ENCODE measurements around the gene PMFBP1. TPM values are rescaled to one million over a fixed set of nuclear protein-coding genes. Genes with fewer than 3 reads are reported as not detected.

The PMFBP1 gene
- total and polyA plus RNA-seq, 11 donors, result 0.09 to 0.77 (median 0.12) TPM; not detected in 4

DNA sequence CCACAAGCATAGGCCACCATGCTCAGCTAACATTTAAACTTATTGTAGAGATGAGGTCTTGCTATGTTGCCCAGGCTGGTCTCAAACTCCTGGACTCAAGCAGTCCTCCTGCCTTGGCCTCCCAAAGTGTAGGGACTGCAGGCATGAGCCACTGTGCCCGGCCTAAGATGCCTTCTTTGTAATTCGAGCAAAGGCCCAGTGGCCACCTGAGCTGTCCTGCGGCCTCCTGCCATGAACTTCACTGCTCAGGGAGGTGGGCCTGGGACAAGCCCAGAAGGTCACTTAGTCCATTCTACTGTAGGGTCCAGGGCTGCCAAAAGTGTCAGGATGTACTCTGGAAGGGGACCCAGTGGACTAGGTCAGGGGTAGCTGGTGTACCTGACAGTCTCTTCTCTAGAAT is 47.8 kb downstream of the PMFBP1 start:
- H3K27ac ChIP-seq, result no peak overlapping the region
- peaks cover 0 to 22% (median 0%) of the 10 kb centered on the region in 12 donors for H3K4me1 ChIP-seq
- no peak overlapping the region for H3K4me3 ChIP-seq
- no peak for ATAC-seq
- 80 to 97% (median 90%) methylated on average over 1 to 3 of the region's 3 CpGs for WGBS, 4 donors
- H3K36me3 ChIP-seq, result no peaks in the 10 kb centered on the region
- intact Hi-C loops (cut with DNase I), result loop anchor here in 7 of 10 donors (10.0 kb wide), 4 partner anchors 59 to 1831 kb away; partner anchors contain the start of gene HPR (in 1 of the 7)
- H3K9me3 ChIP-seq, result peaks cover 0 to 7% (median 0%) of the 10 kb centered on the region in 12 donors
- peaks cover 0 to 4% (median 0%) of the 10 kb centered on the region in 9 donors for H3K27me3 ChIP-seq
- no peak for TF ChIP-seq POLR2A (IDR thresholded peaks at IDR 0.05)
- TF ChIP-seq, protein P1, sequence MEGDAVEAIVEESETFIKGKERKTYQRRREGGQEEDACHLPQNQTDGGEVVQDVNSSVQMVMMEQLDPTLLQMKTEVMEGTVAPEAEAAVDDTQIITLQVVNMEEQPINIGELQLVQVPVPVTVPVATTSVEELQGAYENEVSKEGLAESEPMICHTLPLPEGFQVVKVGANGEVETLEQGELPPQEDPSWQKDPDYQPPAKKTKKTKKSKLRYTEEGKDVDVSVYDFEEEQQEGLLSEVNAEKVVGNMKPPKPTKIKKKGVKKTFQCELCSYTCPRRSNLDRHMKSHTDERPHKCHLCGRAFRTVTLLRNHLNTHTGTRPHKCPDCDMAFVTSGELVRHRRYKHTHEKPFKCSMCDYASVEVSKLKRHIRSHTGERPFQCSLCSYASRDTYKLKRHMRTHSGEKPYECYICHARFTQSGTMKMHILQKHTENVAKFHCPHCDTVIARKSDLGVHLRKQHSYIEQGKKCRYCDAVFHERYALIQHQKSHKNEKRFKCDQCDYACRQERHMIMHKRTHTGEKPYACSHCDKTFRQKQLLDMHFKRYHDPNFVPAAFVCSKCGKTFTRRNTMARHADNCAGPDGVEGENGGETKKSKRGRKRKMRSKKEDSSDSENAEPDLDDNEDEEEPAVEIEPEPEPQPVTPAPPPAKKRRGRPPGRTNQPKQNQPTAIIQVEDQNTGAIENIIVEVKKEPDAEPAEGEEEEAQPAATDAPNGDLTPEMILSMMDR (IDR thresholded peaks at IDR 0.05), result no peak
- DNase-seq, result no peak

DNA sequence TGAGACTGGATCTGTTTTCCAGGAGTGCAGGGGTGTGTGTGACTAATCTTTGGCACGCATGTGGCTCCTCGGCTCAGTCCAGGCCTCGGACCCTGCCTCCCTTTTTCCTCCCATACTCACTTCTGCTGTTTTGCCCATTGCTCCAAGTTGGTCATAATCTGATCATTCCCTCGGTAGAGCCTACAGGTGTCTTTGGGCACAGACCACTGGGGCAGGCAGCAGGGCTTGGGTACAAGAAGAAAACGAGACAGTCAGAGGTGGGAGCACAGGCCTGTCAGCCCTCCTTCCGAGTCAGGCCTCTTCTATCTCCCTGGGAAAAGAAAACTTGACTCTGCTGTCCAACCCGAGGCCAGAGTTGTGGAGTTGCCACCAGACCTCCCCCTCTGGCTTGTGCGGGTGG is 48.5 kb downstream of the PMFBP1 start:
- ATAC-seq (no peak), DNase-seq (no peak)
- no peak overlapping the region for H3K4me3 ChIP-seq
- H3K4me1 ChIP-seq, result peaks cover 0 to 22% (median 0%) of the 10 kb centered on the region in 12 donors
- peaks cover 0 to 7% (median 0%) of the 10 kb centered on the region in 12 donors for H3K9me3 ChIP-seq
- H3K27me3 ChIP-seq, result peaks cover 0 to 4% (median 0%) of the 10 kb centered on the region in 9 donors
- TF ChIP-seq, protein P1 (IDR thresholded peaks at IDR 0.05), result no peak
- no peak for TF ChIP-seq POLR2A (IDR thresholded peaks at IDR 0.05)
- H3K36me3 ChIP-seq, result no peaks in the 10 kb centered on the region
- H3K27ac ChIP-seq, result no peak overlapping the region
- WGBS, 4 donors, result 69 to 89% (median 80%) methylated on average over 8 of the region's 8 CpGs
- intact Hi-C loops (cut with DNase I), result loop anchor here in 7 of 10 donors (10.0 kb wide), 4 partner anchors 59 to 1831 kb away; partner anchors contain the start of gene HPR (in 1 of the 7)

GRCh38 chr16:72122916-72123315 is 49.0 kb downstream of the PMFBP1 start:
- no peak for TF ChIP-seq POLR2A (IDR thresholded peaks at IDR 0.05)
- TF ChIP-seq, protein P1 (IDR thresholded peaks at IDR 0.05), result no peak
- Histone ChIP-seq H3K9me3 (peaks cover 0 to 5% (median 0%) of the 10 kb centered on the region in 12 donors), H3K27me3 (peaks cover 0 to 4% (median 0%) of the 10 kb centered on the region in 9 donors), H3K36me3 (no peaks in the 10 kb centered on the region), H3K4me1 (peaks cover 0 to 22% (median 0%) of the 10 kb centered on the region in 12 donors), H3K27ac (no peak overlapping the region), H3K4me3 (no peak overlapping the region)
- 84 to 90% (median 86%) methylated on average over 11 of the region's 11 CpGs for WGBS, 4 donors
- DNase-seq, result no peak
- no peak for ATAC-seq
- intact Hi-C loops (cut with DNase I), result loop anchor here in 7 of 10 donors (10.0 kb wide), 4 partner anchors 58 to 1832 kb away; partner anchors contain the start of gene HPR (in 1 of the 7)

DNA sequence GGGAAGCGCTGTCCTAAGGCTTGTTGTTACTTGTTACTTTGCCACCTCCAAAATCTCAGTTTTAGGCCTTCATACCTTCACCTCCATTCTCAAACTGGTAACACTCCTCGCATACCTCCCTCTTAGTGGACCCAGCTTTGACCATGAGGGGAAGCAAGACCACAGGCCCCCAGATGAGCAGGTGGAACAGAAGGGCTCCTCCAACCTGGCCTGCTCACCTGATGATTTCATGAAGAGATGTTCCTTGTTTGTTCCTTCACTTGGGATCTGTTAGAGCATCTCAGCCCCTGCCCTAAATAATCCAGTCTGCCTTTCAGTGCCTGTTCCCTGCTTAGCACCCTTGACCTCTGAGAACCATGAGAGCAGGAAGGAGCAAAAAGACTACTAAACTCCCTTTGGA is 49.6 kb downstream of the PMFBP1 start:
- Histone ChIP-seq H3K9me3 (no peaks in the 10 kb centered on the region), H3K4me3 (no peak overlapping the region), H3K36me3 (no peaks in the 10 kb centered on the region), H3K27ac (no peak overlapping the region), H3K4me1 (peaks cover 0 to 22% (median 0%) of the 10 kb centered on the region in 12 donors), H3K27me3 (peaks cover 0 to 4% (median 0%) of the 10 kb centered on the region in 9 donors)
- TF ChIP-seq POLR2A (IDR thresholded peaks at IDR 0.05), result no peak
- TF ChIP-seq, protein P1 (IDR thresholded peaks at IDR 0.05), result no peak
- ATAC-seq (no peak), DNase-seq (no peak)
- intact Hi-C loops (cut with DNase I), result loop anchor here in 7 of 10 donors (10.0 kb wide), 4 partner anchors 58 to 1832 kb away; partner anchors contain the start of gene HPR (in 1 of the 7)
- WGBS, 4 donors, result 90 to 98% (median 96%) methylated on average over 2 of the region's 2 CpGs

Data from heart left ventricle (tissue), 16 donors.